ENCODE results near the gene PLCXD1.
"Not testable (repeated sequence)": the region's sequence is repeated elsewhere in the genome, so short reads cannot be mapped to it uniquely, and the experiment has no call there.

PLCXD1 gene, protein sequence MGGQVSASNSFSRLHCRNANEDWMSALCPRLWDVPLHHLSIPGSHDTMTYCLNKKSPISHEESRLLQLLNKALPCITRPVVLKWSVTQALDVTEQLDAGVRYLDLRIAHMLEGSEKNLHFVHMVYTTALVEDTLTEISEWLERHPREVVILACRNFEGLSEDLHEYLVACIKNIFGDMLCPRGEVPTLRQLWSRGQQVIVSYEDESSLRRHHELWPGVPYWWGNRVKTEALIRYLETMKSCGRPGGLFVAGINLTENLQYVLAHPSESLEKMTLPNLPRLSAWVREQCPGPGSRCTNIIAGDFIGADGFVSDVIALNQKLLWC

DNA sequence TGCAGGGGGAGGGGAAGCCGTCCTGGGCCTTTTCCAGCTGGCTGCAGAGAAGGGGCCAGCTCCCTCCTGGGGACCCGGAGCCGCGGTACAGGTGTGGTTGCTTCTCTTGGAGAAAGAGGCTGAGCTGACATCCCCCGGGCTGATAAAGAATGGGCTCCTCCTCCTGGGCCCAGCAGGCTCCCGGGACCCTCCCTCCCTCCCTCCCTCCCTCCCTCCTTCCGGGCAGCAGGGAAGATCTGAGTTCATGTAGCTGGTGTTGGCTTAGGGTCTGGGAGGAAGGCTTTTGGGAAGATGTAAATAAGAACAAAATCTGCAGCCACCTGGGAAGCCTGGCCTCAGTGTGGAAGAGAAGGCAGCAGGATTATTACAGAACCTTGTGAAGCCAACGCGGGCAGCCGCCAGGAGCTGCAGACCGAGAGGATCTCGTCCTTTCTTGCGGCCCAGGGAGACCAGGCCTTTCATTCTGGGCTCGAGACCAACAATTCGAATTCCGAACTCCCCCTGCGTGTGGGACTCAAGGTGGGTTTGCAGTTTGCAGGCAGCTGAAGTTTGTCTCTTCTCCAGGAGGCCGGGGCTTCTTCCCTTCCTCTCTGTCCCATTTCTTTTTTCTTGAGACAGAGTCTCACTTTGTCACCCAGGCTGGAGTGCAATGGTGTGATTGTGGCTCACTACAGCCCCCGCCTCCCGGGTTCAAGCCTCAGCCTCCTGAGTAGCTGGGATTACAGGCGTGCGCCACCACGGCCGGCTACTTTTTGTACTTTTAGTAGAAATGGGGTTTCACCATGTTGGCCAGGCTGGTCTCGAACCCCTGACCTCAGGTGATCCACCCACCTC lies at the start of gene PLCXD1:
PLCXD1 (plus strand) TSS at position 216 of the 834 bp plus-strand sequence. CDS start 2,807 bp downstream, outside the sequence.
- no peak for ATAC-seq (replicated peaks)
- Mint-ChIP-seq H3K9me3 (no peaks in the 10 kb centered on the region), H3K4me1 (peaks cover 10 to 37% of the 10 kb centered on the region in 2 donors), H3K4me3 (peak within 1 kb of the TSS; percentile 15 to 62), H3K27me3 (peaks cover 12 to 25% of the 10 kb centered on the region in 2 donors), H3K36me3 (peaks cover 0 to 5% of the 10 kb centered on the region in 2 donors), H3K27ac (no peak within 1 kb of the TSS)
- no peak for DNase-seq

DNA sequence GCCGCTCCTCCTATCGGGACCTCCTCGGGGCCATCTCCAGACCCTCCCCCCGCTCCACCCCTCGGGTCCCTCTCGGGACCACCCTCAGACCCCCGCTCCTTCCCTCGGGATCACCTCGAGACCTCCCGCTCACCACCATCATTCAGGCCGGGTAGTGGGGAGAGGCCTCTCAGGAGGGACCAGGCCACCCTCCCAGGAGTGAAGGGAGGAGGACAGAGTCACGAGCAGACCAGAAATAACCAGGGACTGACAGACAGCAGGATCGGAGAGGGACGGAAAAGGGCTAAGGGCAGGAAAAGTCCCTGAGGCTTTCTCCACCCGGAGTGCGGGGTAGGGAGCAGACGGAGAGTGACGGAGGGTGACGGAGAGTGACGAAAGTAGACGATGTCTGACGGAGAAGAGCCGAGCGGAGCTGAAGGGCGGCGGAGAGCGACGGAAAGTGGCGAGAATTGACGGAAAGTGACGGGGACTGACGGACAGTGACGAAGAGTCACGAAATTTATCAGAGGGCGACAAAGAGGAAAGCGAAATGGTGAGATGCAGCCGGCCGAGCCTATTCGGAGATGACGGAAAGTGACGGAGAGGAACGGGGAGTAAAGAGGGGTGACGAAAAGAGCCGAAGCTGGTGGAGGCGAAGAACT lies 49.4 kb upstream of the PLCXD1 start:
- not testable (repeated sequence) for H3K4me1 Mint-ChIP-seq, DNase-seq, H3K36me3 Mint-ChIP-seq, H3K27ac Mint-ChIP-seq, H3K4me3 Mint-ChIP-seq, H3K27me3 Mint-ChIP-seq, H3K9me3 Mint-ChIP-seq
- ATAC-seq (replicated peaks), result peak; percentile 93 to 96

DNA sequence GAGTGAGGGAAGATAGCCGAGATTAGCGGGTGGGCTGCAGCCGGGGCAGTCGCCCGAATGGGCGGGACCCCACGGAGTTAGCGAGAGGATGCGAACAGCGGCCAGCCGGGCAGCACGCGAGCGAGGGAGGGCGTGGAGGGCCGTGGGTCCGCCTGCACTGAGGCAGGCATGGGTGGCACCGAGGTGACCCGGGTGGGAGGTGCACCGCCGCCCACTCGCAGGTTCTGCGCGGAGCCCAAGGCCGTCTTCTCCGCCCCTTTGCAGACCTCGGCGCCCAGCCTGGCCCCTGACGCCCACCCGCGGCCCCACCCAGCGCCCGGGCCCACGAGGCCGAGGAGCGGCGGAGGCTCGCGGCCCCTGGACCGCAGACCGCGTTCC lies 48.9 kb upstream of the PLCXD1 start:
- DNase-seq, H3K9me3 Mint-ChIP-seq, H3K36me3 Mint-ChIP-seq, H3K27ac Mint-ChIP-seq, H3K4me3 Mint-ChIP-seq, H3K27me3 Mint-ChIP-seq, H3K4me1 Mint-ChIP-seq: not testable (repeated sequence)
- ATAC-seq (replicated peaks), result peak; percentile 38 to 41

DNA sequence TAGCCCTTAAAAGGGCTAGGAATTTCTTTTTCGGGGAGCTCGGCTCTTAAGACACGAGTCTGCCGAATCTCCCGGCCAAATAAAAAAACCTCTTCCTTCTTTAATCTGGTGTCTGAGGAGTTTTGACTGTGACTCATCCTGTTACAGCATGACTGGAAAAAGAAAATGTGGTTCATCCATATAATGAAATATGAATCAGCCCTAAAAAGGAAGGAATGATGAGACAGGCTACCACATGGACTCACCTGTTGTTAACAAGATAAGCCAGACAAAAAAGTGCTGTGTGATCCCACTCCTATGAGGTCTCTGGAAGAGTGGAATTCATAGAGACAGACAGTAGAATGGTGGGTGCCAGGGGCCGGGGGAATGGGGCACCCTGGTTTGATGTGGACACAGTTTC lies 45.0 kb upstream of the PLCXD1 start:
- H3K4me1 Mint-ChIP-seq; H3K36me3 Mint-ChIP-seq; H3K27me3 Mint-ChIP-seq; DNase-seq; H3K27ac Mint-ChIP-seq; H3K9me3 Mint-ChIP-seq; H3K4me3 Mint-ChIP-seq; ATAC-seq (replicated peaks): not testable (repeated sequence)

DNA sequence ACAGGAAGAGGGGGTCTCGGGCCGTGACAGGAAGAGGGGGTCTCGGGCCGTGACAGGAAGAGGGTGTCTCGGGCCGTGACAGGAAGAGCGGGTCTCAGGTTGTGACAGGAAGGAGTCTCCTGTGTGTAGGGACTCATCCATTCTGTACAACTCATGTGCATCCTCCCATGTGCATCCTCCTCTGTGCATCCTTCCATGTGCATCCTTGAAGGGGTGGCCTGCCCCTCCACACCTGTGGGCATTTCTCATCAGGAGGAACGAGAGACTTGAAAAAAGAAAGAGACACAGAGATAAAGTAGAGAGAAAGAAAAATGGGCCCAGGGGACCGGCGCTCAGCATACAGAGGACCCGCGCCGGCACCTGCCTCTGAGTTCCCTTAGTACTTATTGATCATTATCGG lies 30.2 kb upstream of the PLCXD1 start:
- ATAC-seq (replicated peaks) (peak in 1 of 2 donors; percentile 36), DNase-seq (no peak)
- H3K4me1 Mint-ChIP-seq, result peaks cover 16 to 19% of the 10 kb centered on the region in 2 donors
- no peaks in the 10 kb centered on the region for H3K27me3 Mint-ChIP-seq
- H3K4me3 Mint-ChIP-seq, result peak overlapping the region; percentile 83 to 85
- peaks cover 10 to 12% of the 10 kb centered on the region in 2 donors for H3K9me3 Mint-ChIP-seq
- H3K36me3 Mint-ChIP-seq, result peaks cover 0 to 4% of the 10 kb centered on the region in 2 donors
- H3K27ac Mint-ChIP-seq, result peak overlapping the region; percentile 98

DNA sequence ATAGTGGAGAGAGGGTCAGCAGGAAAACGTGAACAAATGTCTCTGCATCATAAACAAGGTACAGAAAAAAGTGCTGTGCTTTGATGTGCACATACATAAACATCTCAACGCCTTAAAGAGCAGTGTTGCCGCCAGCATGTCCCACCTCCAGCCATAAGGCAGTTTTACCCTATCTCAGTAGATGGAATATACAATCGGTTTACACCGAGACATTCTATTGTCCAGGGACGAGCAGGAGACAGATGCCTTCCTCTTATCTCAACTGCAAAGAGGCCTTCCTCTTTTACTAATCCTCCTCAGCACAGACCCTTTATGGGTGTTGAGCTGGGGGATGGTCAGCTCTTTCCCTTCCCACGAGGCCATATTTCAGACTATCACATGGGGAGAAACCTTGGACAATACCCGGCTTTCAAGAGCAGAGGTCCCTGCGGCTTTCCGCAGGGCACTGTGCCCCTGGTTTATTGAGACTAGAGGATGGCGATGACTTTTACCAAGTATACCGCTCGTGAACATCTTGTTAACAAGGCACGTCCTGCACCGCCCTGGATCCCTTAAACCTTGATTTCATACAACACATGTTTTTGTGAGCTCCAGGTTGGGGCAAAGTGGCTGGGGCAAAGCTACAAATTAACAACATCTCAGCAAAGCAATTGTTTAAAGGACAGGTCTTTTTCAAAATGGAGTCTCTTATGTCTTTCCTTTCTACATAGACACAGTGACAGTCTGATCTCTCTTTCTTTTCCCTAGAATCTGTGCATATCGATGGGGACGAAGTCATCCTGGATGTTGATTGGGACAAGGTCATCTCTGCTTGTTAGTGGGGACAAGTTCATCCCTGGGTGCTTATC lies 29.6 kb upstream of the PLCXD1 start:
- H3K27me3 Mint-ChIP-seq; H3K36me3 Mint-ChIP-seq; DNase-seq; ATAC-seq (replicated peaks): not testable (repeated sequence)
- peaks cover 16 to 19% of the 10 kb centered on the region in 2 donors for H3K4me1 Mint-ChIP-seq
- H3K9me3 Mint-ChIP-seq, result peaks cover 10 to 12% of the 10 kb centered on the region in 2 donors
- H3K4me3 Mint-ChIP-seq, result peak overlapping the region; percentile 83 to 85
- peak overlapping the region; percentile 98 for H3K27ac Mint-ChIP-seq

DNA sequence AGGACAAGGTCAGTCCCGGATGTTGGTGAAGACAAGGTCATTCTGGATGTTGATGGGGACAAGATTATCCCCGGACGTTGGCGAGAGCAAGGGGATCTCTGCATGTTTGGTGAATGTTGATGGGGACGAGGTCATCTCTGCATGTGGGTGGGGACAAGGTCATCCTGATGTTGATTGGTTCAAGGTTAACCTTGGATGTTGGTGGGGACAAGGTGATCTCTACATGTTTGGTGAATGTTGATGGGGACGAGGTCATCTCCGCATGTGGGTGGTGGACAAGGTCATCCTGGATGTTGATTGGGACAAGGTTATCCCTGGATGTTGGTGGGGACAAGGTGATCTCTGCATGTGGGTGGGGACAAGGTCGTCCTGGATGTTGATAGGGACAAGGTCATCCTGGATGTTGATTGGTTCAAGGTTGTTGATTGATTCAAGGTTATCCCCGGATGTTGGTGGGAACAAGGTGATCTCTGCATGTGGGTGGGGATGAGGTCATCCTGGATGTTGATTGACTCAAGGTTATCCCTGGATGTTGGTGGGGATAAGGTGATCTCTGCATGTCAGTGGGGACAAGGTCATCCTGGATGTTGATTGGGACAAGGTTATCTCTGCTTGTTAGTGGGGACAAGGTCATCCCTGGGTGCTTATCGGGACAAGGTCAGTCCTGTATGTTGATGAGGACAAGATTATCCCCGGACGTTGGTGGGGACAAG lies 28.8 kb upstream of the PLCXD1 start:
- DNase-seq (no peak), ATAC-seq (replicated peaks) (no peak)
- no peak overlapping the region for H3K4me3 Mint-ChIP-seq
- H3K36me3 Mint-ChIP-seq, result peaks cover 0 to 4% of the 10 kb centered on the region in 2 donors
- peak overlapping the region; percentile 25 for H3K27ac Mint-ChIP-seq
- H3K27me3 Mint-ChIP-seq, result no peaks in the 10 kb centered on the region
- H3K9me3 Mint-ChIP-seq, result peaks cover 10 to 12% of the 10 kb centered on the region in 2 donors
- H3K4me1 Mint-ChIP-seq, result peaks cover 16 to 19% of the 10 kb centered on the region in 2 donors

DNA sequence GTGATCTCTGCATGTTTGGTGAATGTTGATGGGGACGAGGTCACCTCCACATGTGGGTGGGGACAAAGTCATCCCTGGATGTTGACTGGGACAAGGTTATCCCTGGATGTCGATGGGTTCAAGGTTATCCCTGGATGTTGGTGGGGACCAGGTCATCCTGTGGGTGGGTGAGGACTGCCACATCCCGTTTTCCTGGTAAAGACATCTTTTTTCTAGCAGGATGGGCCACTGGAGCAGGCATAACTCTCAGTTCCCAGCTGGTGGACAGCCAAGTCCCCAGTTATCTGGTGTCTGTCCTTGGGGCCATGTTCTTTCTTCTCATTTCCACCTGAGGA lies 28.3 kb upstream of the PLCXD1 start:
- Mint-ChIP-seq H3K27ac (no peak overlapping the region), H3K36me3 (peaks cover 0 to 4% of the 10 kb centered on the region in 2 donors), H3K4me1 (peaks cover 16 to 19% of the 10 kb centered on the region in 2 donors), H3K4me3 (no peak overlapping the region), H3K9me3 (peaks cover 10 to 12% of the 10 kb centered on the region in 2 donors), H3K27me3 (no peaks in the 10 kb centered on the region)
- DNase-seq (no peak), ATAC-seq (replicated peaks) (no peak)

DNA sequence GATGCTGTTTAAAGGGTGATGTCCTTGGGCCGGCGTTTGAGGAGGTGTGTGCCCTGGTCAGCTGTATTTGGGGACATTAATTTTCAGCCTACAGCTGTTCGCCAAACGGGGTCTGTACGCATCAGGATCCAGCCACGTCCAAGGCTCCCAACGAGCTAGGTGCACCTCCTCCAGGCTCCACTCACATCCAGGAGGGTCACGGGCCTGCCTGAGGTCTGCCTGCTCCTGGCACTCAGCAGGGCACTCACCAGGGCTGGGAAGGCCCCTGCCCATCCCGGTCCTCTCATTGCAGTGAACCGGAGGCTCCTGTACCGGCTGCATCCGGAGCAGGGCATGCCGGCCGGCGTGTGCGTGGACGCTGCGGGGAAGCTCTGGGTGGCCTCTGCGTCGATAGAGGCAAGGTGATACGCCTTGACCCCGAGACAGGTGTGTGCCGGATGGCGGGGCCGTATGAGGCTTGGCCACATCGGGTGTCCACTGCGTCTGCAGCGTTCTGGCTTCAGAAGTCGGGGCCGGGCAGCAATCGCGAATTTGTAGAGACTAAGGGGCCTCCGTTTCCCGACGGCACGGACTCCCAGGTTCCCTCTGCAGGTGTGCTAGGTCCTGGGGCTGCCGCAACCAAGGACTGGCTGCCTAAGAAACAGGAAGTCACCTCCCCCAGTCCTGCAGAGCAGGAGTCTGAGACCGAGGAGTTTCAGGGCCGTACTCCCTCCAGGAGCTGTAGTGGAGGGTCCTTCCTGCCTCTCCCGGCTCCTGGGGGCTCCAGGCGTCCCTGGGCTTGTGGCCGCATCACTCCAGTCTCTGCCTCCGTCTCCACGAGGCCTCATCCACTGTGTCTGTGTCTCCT lies 27.5 kb upstream of the PLCXD1 start:
- Mint-ChIP-seq H3K4me1 (peaks cover 16 to 19% of the 10 kb centered on the region in 2 donors), H3K36me3 (peaks cover 0 to 4% of the 10 kb centered on the region in 2 donors), H3K4me3 (no peak overlapping the region), H3K9me3 (peaks cover 10 to 12% of the 10 kb centered on the region in 2 donors), H3K27ac (no peak overlapping the region), H3K27me3 (no peaks in the 10 kb centered on the region)
- no peak for ATAC-seq (replicated peaks)
- no peak for DNase-seq

DNA sequence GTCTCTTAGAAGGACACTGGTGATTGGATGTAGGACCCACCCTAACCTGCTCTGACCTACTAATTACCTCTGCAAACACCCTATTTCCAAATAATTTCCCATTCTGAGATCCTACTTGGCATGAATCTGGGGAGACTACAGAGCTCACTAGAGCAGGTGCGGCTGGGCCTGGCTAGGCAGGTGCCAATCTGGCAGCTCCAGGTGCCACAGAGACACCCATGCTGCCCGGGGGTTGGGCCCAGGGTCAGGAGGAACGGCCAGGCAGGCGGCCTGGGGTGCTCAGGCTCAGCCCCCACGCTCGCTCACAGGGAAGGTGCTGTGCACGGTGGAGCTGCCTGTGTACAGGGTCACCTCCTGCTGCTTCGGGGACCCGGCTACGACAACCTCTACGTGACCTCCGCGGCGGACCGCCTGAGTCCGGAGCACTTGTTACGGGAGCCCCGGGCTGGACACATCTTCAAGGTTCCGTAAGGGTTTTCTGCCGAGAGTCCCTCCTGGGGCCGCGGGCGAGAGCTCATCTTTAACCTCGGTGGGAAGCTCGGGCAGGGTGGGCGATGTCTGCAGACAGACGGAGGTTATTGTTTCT lies 26.5 kb upstream of the PLCXD1 start:
- ATAC-seq (replicated peaks), result no peak
- H3K4me1 Mint-ChIP-seq, result peaks cover 16 to 17% of the 10 kb centered on the region in 2 donors
- H3K4me3 Mint-ChIP-seq, result peak overlapping the region in 1 of 2 donors; percentile 3
- H3K9me3 Mint-ChIP-seq, result peaks cover 10 to 12% of the 10 kb centered on the region in 2 donors
- H3K27ac Mint-ChIP-seq, result no peak overlapping the region
- H3K27me3 Mint-ChIP-seq, result no peaks in the 10 kb centered on the region
- peaks cover 0 to 4% of the 10 kb centered on the region in 2 donors for H3K36me3 Mint-ChIP-seq
- DNase-seq, result no peak

DNA sequence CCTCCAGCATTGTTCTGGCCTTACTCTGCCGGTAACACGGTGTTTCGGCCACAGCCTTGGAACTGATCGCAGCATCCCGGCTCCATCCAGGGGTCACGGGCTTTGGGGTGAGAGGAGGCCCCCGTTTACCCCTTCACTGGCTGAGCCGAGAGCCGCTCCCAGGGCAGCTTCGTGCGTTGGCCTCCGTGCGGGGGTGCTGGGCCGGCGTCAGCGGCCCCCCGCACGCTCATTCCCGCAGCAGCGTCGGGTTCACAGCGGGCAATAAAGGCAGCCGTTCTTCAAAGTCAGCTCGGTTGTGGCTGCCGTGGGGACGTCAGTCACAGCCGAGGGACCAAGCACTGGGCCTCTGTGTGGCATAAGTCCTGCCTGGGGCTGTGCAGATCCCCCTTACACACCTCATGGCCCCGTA lies 25.3 kb upstream of the PLCXD1 start:
- Mint-ChIP-seq H3K4me3 (no peak overlapping the region), H3K4me1 (peaks cover 14 to 15% of the 10 kb centered on the region in 2 donors), H3K27me3 (no peaks in the 10 kb centered on the region), H3K36me3 (peaks cover 0 to 4% of the 10 kb centered on the region in 2 donors), H3K27ac (no peak overlapping the region), H3K9me3 (peaks cover 10 to 12% of the 10 kb centered on the region in 2 donors)
- no peak for ATAC-seq (replicated peaks)
- DNase-seq, result no peak

DNA sequence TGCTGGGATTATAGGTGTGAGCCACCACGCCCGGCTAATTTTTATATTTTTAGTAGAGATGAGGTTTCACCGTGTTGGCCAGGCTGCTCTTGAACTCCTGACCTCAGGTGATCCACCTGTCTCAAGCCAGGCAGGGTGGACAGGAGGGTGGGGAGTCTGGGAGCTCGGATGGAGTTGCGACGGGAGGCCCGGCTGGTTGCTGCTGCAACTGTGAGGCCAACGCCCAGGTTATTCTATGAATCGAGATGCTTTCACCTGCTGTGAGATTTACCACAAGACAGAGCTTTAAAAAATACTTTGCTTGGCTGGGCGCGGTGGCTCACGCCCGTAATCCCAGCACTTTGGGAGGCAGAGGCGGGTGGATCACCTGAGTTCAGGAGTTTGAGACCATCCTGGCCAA lies 24.1 kb upstream of the PLCXD1 start:
- not testable (repeated sequence) for DNase-seq; H3K27ac Mint-ChIP-seq; H3K9me3 Mint-ChIP-seq; H3K4me1 Mint-ChIP-seq; ATAC-seq (replicated peaks); H3K27me3 Mint-ChIP-seq; H3K36me3 Mint-ChIP-seq; H3K4me3 Mint-ChIP-seq
